SIG-M5 (cell line): ENCODE data around the gene MCAM.

Experiments used
- DNase-seq: peaks from one replicate; lab custom pipeline; 2025; lab: John Stamatoyannopoulos, UW

The MCAM gene

DNA sequence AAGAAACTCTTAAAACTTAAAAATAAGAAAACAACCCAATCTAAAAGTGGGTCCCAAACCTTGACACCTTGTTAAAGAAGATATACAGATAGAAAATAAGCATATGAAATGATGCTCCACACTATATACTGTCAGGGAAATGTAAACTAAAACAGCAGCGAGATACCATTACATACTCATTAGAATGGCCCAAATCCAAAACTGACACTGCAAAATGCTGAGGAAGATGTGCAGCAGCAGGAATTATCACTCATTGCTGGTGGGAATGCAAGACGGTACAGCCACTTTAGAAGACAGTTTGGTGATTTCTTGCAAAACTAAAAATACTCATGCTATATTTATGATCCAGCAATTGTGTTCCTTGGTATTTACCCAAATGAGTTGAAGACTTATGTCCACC is 12.4 kb upstream of the MCAM start:
- DNase-seq, result no peak

DNA sequence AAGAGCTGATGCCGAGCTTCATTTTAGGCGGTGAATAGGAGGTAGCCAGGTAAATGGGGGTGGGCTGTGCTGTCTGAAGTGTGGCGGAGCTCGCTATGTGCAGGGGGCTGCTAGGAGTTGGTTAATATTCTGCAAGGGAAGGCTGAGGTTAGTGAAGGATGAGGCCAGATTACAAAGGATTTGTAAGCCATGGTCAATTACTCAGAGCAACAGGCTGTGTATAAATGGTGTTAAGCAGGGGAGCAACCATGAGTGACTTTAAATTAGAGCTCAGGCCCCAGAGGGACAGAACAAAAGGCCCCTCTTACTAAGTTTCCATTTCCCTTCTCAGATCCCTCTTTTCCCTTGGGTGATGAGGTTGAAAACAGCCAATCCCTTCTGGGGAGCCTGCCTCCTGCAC is 7.3 kb upstream of the MCAM start:
- DNase-seq, result no peak

DNA sequence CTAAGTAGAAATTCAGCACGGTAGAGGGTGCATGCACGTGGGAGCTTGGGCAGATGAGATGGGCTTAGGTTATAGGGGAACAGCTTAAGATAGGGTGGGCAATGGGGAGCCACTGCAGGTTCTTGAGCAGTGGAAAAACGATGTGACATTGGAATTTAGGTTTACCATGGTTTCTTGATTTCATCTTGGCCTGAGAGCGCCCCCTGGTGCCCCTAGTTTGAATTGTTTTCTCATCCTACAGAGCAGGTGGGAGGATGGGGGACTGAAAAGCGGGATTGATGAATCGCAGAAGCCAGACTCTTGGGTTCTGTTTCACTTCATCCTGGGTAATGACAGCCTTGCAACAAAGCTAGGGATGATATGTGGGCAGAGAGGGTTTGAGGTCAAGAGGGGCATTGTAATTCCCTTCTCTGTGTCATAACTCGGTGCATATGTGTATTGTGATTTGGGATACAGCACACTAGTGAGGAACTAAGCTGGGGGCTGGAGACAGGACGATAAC is 6.7 kb upstream of the MCAM start:
- no peak for DNase-seq

GRCh38 chr11:119322921-119323531 is 6.1 kb upstream of the MCAM start:
- DNase-seq, result no peak

DNA sequence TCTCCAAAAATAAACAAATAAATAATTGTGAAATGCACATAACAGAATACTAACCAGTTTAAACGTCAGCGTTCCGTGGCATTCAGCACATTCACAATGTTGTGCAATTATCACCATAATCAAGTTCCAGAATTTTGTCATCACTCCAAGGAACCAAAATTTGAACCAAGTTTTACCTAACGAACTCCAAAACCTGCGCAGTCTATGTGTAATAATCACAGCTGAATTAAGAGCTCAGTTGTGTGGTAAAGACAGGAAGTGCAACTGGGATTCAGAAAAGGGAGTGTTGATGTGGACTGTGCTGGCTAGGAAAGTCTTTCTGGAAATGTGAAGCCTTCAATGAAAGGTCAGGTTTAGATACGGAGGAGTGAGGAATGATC is 5.4 kb upstream of the MCAM start:
- DNase-seq, result no peak

- DNase-seq, result no peak
Observed at GRCh38 chr11:119320776-119321524, 4.0 kb upstream of the MCAM start.

GRCh38 chr11:119320240-119320775 is 3.4 kb upstream of the MCAM start:
- DNase-seq, result no peak

GRCh38 chr11:119319700-119320239 is 2.8 kb upstream of the MCAM start:
- DNase-seq, result no peak

DNA sequence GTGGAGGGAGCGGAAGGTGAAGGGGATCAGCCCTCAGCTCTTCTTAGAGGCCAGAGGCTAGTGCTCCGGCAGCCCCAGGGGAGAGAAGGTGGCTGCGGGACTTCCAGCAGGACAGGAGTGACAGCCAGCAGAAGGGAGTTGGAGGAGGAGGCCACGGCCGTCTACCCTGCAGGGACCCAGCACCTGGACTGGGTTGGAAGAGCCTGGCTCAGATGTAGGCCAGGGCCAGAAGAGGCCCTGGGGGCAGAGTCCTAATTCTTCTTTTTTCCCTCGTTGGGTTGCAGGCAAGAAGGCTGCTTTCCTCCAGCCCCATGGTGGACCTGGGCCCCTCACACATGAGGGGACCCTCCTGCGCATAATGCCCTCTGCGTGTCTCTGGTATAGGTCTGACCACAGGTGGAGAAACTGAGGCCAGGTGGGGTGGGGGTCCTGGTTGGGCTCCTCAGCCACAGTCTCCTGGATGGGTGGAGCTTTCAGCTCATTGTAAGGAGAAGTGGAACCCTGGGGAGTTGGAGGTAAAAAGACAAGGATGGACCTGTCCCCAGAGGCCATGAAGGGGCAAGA is 2.3 kb upstream of the MCAM start:
- no peak for DNase-seq

- DNase-seq, result no peak
Observed at GRCh38 chr11:119318240-119319135, 1.6 kb upstream of the MCAM start.

- no peak for DNase-seq
Observed at GRCh38 chr11:119317592-119318239, 786 bp upstream of the MCAM start.

DNA sequence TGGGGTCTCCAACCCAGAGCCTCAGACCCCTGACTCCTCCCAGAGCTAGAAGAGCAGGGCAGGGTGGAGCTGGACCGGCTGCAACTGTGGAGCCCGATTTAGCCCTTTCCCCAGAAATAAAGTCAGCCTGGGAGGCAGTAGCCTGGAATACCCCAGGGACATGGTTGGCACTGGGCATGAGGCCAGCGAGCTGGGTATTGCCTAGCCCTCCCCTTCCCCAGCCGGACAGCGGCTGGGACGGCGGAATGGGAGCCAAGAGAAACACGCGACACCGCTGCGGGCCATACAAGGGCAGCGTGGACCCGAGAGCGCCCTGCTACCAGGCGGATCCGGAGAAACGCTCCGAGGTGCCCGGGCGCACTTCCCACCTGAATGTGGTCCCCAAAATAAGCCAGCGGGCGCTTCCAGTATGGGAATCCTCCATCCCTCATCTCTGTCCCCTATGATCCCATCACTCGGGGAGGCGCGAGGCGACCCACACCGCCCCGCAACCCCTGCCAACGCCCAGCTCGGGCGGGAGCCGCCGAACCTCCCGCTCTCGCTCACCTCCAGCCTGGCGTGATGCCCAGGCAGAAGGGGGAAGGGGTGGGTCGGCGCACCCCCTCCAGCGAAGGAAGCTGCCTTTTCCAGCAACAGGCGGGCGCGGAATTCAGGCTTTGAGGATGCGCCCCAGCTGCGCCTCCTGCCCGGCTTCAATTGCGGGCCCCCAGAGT is 758 bp downstream of the MCAM start:
- DNase-seq, result no peak

DNA sequence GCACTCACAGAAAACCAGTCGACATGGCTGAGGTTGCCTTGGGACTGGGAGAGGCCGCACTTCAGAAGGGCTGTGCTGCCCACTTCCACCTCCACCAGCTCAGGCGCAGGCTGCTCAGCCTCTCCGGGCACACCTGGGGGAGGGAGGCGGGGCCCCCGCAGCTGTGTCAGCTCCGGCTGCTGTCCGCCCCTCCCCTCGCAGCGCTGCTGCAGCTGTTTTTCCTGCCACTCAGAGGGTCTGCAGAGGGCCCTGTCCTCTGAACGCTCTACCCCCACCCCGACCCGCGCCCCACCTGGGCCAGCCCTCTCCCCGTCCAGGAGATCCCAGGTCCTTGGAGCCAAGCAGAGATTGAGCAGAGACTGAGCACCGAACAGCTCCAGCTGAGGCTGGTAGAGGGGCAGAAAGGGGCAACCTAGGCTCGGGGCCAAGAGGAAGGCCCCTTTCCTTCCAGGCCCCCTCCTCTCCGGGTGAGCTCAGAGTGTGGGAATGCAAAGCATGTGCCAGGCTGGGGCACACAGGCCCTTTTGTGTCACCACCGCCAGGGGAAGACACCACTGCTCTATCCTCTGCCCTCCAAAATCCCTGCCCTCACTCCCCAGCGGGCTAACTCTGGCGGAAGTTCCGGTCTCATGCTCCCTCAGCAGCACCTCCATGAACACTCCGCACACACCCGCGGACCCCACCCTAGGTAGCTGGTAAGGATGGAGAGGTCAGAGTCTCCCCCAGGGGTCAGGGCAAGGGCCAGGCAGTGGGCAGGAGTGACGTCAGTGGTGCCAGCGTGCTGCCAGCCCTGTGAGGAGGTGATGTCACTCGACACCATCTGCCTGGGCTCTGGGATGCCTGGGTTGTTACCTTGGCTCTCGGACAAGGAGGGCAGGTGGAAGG is 1.6 kb downstream of the MCAM start:
- DNase-seq, result no peak

DNA sequence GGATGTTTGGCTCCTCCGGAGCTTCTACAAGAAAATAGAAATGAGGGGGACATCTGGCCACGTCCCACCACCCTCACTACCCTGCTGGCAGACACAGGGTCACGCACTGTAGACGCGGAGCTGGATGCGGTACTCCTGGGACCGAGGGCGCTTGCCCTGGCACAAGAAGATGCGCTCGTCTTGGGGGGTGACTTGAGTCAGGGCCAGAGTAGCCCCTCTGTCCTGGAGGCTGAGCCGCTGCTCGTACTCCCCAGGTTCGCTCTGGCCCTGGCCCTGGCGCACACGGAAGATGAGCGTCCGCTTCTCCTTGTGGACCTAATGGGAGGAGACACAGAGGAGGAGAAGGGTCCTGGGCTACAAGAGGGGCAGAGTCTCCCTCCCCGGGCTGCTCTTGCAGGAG is 2.2 kb downstream of the MCAM start:
- DNase-seq, result no peak

- DNase-seq, result no peak
Observed at GRCh38 chr11:119310682-119311052, 6.3 kb downstream of the MCAM start.

DNA sequence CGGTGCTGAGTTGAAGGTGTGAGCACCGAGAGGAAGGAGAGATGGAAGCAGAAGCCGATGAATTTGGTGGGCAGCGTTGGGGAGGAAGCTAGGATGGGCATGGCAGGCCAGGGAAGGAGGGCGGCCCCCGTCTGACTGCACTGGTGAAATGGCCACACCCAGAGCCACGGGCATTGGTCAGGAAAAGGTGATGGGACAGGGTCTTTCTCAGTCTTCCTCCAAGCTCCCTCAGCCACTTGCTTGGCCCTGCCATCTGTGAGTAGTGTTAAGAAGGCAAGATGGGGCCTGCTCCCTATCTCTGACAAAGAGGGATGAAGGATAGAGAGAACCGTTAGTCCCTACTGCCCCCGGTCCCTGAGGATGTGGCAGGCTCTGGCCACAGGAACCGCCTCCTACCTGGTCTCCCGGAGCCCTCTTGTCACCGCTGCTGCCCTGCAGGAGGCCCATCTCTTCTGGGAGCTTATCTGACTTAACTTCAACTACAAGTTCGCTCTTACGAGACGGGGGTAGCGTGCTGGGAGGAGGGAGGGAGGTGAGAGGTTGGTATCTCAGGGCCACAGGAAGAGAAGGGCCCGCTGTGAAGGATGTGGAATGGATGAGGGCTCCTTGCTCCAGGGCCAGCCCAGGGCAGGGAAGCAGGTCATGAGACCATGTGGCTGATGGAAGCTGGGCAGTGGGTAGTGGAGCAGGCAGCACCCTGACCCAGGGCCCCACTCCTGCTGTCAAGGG is 6.8 kb downstream of the MCAM start:
- DNase-seq, result no peak

DNA sequence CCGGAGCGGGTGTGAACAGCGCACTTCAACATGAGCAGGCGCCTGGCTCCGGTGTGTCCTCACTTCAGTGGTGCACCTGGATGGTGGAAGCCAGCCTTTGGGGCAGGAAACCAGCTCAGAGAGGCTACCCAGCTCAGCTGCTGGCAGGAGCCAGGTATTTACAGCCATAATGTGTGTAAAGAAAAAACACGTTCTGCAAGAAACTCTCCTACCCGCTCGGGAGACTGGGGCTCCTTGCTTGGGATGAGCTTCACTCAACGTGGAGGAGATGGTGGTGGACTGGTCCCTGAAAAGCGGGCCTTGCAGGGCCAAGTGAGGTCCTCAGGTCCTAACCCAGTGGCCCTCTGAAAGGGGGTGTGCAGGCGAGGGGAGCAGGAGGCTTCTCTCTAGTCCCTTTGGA is 7.5 kb downstream of the MCAM start:
- DNase-seq, result no peak

GRCh38 chr11:119307974-119308373 is 9.0 kb downstream of the MCAM start:
- DNase-seq, result no peak

DNA sequence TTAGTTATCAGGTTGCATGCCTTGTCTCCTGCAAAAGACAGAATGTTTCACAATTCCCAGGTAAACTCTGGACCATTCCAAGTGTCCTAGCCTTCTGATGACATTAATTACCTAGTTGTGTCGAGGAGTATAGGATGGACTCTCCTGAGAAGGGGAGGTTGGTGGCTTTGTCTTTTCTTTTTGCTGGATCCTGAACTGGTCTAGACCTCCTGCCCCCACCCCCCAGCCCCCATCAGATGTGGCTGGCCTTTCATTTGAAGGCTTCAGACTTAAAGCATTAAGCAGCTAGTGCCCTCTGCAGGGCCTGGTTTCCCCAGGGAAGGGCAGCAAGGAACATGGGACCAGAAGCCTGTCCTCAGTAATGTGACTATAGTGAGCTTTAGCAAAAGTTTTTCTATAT is 9.7 kb downstream of the MCAM start:
- no peak for DNase-seq
